Testis (tissue), 2 donors: ENCODE data around the gene HSPA12A.

Source experiments
- POLR2A ChIP-seq: fragments of 450-650 bp; IDR thresholded peaks from one replicate; pipeline ENCODE4 v1.6.1; 2017; ENCODE audit warnings: antibody characterized with exemption, mild to moderate bottlenecking, moderate library complexity
- TF ChIP-seq, protein P1 (sequence below), 3 experiments: fragments of 450-650 bp in 2 of 3; fragments of 200-600 bp in 1 of 3; sonication (generic) in 1 of 3; IDR thresholded peaks; one replicate each; pipeline ENCODE4 v1.5.1; 2016 to 2019; ENCODE audit warnings: antibody characterized with exemption in 3 of 3, mild to moderate bottlenecking in 2 of 3, moderate library complexity in 1 of 3

DNA sequence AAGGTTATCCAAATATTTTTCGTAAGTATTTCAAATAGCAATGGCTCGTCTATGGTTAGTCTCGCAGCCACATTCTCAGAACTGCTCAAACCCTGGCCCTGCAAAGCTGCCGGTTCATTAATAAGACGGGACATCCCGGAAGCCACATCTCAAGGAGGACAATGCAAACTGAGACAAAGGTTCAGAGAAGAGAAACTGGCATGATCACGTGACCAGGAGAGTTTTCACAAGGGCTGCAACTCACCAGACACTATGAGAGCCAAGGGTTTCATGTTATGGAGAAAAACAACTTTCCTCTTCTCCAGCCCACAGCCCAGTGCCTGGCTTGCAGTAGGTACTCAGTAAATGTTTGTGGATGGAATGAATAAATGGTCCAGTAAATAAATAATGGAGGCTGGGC lies 5.0 kb upstream of the HSPA12A start:
- TF ChIP-seq, protein P1, sequence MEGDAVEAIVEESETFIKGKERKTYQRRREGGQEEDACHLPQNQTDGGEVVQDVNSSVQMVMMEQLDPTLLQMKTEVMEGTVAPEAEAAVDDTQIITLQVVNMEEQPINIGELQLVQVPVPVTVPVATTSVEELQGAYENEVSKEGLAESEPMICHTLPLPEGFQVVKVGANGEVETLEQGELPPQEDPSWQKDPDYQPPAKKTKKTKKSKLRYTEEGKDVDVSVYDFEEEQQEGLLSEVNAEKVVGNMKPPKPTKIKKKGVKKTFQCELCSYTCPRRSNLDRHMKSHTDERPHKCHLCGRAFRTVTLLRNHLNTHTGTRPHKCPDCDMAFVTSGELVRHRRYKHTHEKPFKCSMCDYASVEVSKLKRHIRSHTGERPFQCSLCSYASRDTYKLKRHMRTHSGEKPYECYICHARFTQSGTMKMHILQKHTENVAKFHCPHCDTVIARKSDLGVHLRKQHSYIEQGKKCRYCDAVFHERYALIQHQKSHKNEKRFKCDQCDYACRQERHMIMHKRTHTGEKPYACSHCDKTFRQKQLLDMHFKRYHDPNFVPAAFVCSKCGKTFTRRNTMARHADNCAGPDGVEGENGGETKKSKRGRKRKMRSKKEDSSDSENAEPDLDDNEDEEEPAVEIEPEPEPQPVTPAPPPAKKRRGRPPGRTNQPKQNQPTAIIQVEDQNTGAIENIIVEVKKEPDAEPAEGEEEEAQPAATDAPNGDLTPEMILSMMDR (IDR thresholded peaks at IDR 0.05): no peak
- TF ChIP-seq POLR2A: no peak
